Raji (cell line): Measurements from ENCODE around the gene TIAM1.

Experiments
- POLR2A ChIP-seq: IDR thresholded peaks from 2 replicates; pipeline ENCODE4 v1.6.1; 2011; ENCODE audit warnings: low read depth, low read length, control low read depth; ENCODE audit not compliant: insufficient read depth

Gene TIAM1

GRCh38 chr21:31173881-31174555 lies 170.0 kb downstream of the TIAM1 start:
- TF ChIP-seq POLR2A: no peak

- no peak for TF ChIP-seq POLR2A
Measured at GRCh38 chr21:31172328-31172727, 171.7 kb downstream of the TIAM1 start.

GRCh38 chr21:31164713-31165694 lies 179.1 kb downstream of the TIAM1 start:
- TF ChIP-seq POLR2A: no peak

GRCh38 chr21:31162827-31163226 lies 181.2 kb downstream of the TIAM1 start:
- TF ChIP-seq POLR2A: no peak

GRCh38 chr21:31162079-31162699 lies 181.9 kb downstream of the TIAM1 start:
- no peak for TF ChIP-seq POLR2A

GRCh38 chr21:31161157-31161556 lies 182.9 kb downstream of the TIAM1 start:
- no peak for TF ChIP-seq POLR2A

GRCh38 chr21:31159808-31160207 lies 184.3 kb downstream of the TIAM1 start:
- TF ChIP-seq POLR2A: no peak

GRCh38 chr21:31158789-31159581 lies 185.1 kb downstream of the TIAM1 start:
- no peak for TF ChIP-seq POLR2A

- TF ChIP-seq POLR2A: no peak
Measured at GRCh38 chr21:31157756-31158155, 186.3 kb downstream of the TIAM1 start.

GRCh38 chr21:31156662-31157061 lies 187.4 kb downstream of the TIAM1 start:
- TF ChIP-seq POLR2A: no peak

- no peak for TF ChIP-seq POLR2A
Measured at GRCh38 chr21:31156169-31156568, 187.9 kb downstream of the TIAM1 start.

- TF ChIP-seq POLR2A: no peak
Measured at GRCh38 chr21:31151156-31152045, 192.7 kb downstream of the TIAM1 start.

GRCh38 chr21:31145274-31145673 lies 198.8 kb downstream of the TIAM1 start:
- TF ChIP-seq POLR2A: no peak

- TF ChIP-seq POLR2A: no peak
Measured at GRCh38 chr21:31143036-31143435, 201.0 kb downstream of the TIAM1 start.

- no peak for TF ChIP-seq POLR2A
Measured at GRCh38 chr21:31142600-31142999, 201.5 kb downstream of the TIAM1 start.
